ENCODE results near the gene GHRHR. TPM values are rescaled to one million over a fixed set of nuclear protein-coding genes. Genes with fewer than 3 reads are reported as not detected.

Gene GHRHR
- total and polyA plus RNA-seq, 9 of the 15 experiments (the other 6 are each of a cell fraction or from before 2014, with no cell fraction given): not detected

DNA sequence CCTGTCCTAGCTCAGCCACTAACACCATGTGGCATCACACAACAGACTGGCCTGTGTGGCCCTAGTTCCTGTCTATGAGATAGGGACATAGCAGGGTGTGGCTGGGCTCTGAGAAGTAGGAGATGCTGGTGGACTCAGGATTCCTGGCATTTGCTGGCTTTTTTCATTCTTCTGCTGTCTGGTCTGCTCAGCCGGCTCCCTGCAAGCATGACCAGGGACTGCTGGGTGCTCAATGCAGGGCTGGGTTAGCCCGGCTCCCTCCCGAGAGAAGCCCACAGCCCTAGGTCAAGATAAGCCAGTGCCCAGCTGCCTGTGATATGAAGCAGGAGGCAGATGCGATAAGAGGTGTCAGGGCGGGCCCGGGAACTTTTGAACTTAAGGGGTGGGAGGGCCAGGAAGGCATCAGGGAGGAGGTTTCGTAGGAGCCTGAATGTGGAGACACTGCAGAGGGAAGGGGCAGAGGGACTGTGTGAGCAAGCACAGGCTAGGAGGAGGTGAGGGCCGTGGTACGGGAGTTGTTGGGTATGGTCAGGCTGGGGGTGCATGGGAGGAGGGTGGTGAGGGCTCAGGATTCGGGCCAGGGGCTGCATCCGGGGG lies 48.6 kb upstream of the GHRHR start (continued):
- TF ChIP-seq MGA (IDR thresholded peaks at IDR 0.05) (no peak), ZNF354B (CRISPR knock-in tag; IDR thresholded peaks at IDR 0.05) (no peak), ZFP91 (CRISPR knock-in tag; IDR thresholded peaks at IDR 0.05) (no peak), ZBTB33 (CRISPR knock-in tag; IDR thresholded peaks at IDR 0.05) (no peak; the same call in 1 of the 2 replicates), HDAC3 (IDR thresholded peaks at IDR 0.05; ENCODE audit: borderline replicate concordance, partially characterized antibody) (no peak)
- TF ChIP-seq, protein P1, sequence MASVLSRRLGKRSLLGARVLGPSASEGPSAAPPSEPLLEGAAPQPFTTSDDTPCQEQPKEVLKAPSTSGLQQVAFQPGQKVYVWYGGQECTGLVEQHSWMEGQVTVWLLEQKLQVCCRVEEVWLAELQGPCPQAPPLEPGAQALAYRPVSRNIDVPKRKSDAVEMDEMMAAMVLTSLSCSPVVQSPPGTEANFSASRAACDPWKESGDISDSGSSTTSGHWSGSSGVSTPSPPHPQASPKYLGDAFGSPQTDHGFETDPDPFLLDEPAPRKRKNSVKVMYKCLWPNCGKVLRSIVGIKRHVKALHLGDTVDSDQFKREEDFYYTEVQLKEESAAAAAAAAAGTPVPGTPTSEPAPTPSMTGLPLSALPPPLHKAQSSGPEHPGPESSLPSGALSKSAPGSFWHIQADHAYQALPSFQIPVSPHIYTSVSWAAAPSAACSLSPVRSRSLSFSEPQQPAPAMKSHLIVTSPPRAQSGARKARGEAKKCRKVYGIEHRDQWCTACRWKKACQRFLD (CRISPR knock-in tag; IDR thresholded peaks at IDR 0.05): peak; percentile 94
- TF ChIP-seq, protein P2, sequence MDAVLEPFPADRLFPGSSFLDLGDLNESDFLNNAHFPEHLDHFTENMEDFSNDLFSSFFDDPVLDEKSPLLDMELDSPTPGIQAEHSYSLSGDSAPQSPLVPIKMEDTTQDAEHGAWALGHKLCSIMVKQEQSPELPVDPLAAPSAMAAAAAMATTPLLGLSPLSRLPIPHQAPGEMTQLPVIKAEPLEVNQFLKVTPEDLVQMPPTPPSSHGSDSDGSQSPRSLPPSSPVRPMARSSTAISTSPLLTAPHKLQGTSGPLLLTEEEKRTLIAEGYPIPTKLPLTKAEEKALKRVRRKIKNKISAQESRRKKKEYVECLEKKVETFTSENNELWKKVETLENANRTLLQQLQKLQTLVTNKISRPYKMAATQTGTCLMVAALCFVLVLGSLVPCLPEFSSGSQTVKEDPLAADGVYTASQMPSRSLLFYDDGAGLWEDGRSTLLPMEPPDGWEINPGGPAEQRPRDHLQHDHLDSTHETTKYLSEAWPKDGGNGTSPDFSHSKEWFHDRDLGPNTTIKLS (IDR thresholded peaks at IDR 0.05; ENCODE audit: borderline replicate concordance, low read depth): no peak

All from K562 (cell line).